Activated naive CD8-positive, alpha-beta T cell treated with anti-CD3 and anti-CD28 coated beads for 36 hours (primary cell): ENCODE data around the gene C5orf58. TPM values are rescaled to one million over a fixed set of nuclear protein-coding genes. Genes with fewer than 3 reads are reported as not detected.
"Not testable (repeated sequence)": the region's sequence is repeated elsewhere in the genome, so short reads cannot be mapped to it uniquely, and the experiment has no call there.

Experiments
- DNase-seq: peaks from one replicate; pipeline ENCODE4 v3.0.0; 2021
- H3K27ac Mint-ChIP-seq: one replicate; pipeline ENCODE4 v1.8.0; 2022; ENCODE audit warnings: mild to moderate bottlenecking, moderate library complexity, mixed read lengths
- H3K27me3 Mint-ChIP-seq: one replicate; pipeline ENCODE4 v1.8.0; 2022; ENCODE audit warnings: mild to moderate bottlenecking, mixed read lengths
- H3K36me3 Mint-ChIP-seq: one replicate; pipeline ENCODE4 v1.8.0; 2021; ENCODE audit warnings: mild to moderate bottlenecking, mixed read lengths
- H3K4me1 Mint-ChIP-seq: one replicate; pipeline ENCODE4 v1.8.0; 2021; ENCODE audit warnings: mixed read lengths
- H3K4me3 Mint-ChIP-seq: one replicate; pipeline ENCODE4 v1.8.0; 2022; ENCODE audit warnings: mild to moderate bottlenecking, moderate library complexity, mixed read lengths
- H3K9me3 Mint-ChIP-seq: one replicate; pipeline ENCODE4 v1.8.0; 2022; ENCODE audit warnings: mixed read lengths
- total RNA-seq, 2 experiments: library from RNA; stranded (reverse); gene quantifications; one replicate each; pipeline ENCODE4 v1.2.3, GENCODE V29; 2021

C5orf58 gene
- total RNA-seq, 2 experiments from 2014 or later = not detected

DNA sequence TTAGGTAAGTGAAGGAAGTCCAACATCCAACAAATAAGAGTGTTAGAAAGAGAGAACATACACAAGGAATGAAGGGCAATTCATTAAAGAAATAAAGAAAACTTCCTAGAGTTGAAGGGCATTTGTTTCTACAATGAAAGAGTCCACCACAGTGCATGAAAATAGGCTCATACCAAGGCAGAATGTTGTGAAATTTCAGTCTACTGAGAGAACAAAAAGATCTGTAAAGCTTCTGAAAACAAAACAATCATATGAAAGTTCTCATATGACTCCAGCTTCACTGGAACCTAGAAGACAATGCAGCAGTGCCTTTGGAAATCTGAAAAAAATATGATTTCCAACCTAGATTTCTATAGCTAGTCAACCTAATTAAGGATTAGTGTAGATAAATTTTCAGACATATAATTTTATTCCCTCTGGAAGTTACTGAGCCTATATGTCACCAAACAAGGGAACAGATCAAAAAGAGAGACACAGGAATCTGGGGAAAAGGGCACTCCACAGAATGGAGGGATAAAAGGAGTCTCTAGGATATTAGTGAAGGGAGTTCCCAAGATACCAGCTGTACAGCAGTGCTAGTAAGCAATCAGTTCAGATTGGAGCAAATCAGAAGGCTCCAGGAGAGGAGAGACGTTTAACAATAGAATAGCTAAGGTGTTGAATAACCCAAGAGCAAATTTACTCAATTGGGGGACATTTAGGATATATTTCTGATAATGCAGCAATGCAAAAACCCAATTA, 5.8 kb downstream of the C5orf58 start:
- no peak overlapping the region for H3K4me3 Mint-ChIP-seq
- H3K36me3 Mint-ChIP-seq = peaks cover 3% of the 10 kb centered on the region

DNA sequence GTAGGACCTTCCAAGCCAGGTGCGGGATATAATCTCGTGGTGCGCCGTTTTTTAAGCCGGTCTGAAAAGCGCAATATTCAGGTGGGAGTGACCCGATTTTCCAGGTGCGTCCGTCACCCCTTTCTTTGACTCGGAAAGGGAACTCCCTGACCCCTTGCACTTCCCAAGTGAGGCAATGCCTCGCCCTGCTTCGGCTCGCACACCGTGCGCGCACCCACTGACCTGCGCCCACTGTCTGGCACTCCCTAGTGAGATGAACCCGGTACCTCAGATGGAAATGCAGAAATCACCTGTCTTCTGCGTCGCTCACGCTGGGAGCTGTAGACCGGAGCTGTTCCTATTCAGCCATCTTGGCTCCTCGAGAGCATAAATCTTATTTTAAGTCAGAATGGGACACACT, 12.7 kb downstream of the C5orf58 start:
- not testable (repeated sequence) for H3K27ac Mint-ChIP-seq, H3K27me3 Mint-ChIP-seq, DNase-seq, H3K4me3 Mint-ChIP-seq
- Mint-ChIP-seq H3K4me1 (peaks cover 21% of the 10 kb centered on the region), H3K9me3 (peaks cover 11% of the 10 kb centered on the region), H3K36me3 (peaks cover 55% of the 10 kb centered on the region)

More for the DNA sequence above, 5.8 kb downstream of the C5orf58 start:
- DNase-seq = no peak
- Mint-ChIP-seq H3K9me3 (no peaks in the 10 kb centered on the region), H3K4me1 (peaks cover 10% of the 10 kb centered on the region), H3K27ac (no peak overlapping the region), H3K27me3 (no peaks in the 10 kb centered on the region)

DNA sequence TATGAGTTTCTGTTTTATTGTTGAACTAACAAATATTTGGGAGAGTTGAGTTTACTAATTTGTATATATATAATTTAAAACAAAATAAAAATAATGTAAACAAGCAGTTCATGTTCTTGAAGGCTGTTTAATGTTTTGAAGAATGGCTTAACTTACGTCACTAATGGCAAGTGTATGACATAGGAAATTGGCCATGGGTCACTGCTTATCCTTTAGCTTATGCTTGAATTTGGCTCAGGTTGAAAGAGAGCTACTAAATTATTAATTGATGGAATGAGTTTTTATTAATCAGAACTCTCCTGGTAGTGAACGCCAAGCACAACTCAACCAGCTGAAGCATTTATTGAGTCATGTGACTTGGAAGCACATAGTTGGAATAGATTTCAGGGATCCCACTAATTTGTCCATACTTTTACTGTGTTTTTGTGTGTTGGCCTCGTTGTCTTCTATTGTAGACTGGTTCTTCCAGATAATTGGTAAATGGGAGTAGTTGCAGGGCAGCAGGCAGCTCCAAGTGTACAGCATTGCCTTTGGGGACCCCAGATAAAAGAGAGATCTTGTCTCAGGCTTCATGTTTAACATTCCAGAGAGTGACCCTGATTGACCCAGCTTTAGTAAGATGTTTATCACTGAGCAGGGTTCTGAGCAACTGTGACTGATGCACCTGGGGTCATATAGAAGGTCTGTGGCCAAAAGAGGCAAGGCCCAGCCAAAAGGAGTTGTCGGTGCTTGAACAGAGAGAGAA, 13.5 kb downstream of the C5orf58 start:
- H3K9me3 Mint-ChIP-seq = peaks cover 11% of the 10 kb centered on the region
- H3K4me3 Mint-ChIP-seq = no peak overlapping the region
- no peak for DNase-seq
- peaks cover 63% of the 10 kb centered on the region for H3K36me3 Mint-ChIP-seq
- H3K4me1 Mint-ChIP-seq = peaks cover 24% of the 10 kb centered on the region
- H3K27me3 Mint-ChIP-seq = no peaks in the 10 kb centered on the region
- H3K27ac Mint-ChIP-seq = no peak overlapping the region

DNA sequence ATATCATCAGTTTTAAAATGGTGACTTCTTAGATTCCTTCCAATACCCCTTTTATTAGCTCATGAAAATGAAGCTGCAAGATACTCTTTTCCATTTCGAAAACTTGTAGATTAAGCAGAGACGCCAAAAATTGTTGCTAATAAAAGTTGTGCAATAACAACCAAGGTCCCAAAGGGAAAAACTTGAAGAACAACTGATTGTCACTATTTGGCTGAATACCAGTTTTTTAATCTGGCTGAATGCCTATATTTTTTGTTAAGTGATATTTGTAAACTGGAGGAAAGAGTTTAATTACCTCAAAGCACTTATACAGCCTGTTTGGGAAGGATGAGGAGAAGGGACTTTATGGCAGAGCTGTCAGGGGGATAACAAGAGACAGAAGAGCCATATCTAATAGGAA, 14.6 kb downstream of the C5orf58 start:
- DNase-seq = no peak
- Mint-ChIP-seq H3K4me3 (no peak overlapping the region), H3K36me3 (peaks cover 73% of the 10 kb centered on the region), H3K27ac (peak overlapping the region; percentile 51), H3K9me3 (peaks cover 11% of the 10 kb centered on the region), H3K27me3 (no peaks in the 10 kb centered on the region), H3K4me1 (peaks cover 34% of the 10 kb centered on the region)

DNA sequence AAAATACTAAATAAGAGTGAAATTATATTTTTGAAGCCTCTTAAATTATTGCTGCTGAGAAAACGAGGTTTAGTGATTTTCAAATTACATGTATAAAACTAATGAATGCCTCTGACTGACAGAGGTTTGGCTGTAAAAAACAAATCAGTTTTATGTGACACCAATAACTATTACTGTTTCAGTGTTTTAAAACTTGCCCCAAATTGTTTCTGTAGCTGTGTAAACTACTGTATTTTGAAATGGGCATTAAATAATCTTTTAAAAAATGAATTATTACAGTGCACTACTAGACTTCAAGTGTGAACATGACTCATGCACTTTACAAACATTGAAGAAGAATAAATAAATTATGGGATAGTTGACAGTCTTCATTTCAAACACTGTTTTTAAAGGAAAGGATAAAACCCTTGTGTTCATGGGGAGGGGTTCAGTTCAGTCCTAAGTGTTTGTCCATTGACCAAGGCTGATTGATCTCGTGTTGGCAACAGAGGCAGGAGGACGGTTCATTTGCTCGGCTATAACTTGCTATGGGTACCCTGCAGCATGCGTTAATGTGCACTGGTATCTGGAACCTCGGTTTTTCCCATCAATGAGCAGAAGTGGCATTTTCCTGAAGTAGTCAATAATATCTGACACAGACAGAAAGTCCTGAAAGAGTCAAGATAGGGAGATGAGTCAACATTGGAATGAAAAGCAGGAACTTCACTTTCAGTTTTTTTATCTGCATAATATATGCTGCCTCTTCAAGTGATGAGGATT, 15.6 kb downstream of the C5orf58 start:
- Mint-ChIP-seq H3K9me3 (peaks cover 11% of the 10 kb centered on the region), H3K36me3 (peaks cover 82% of the 10 kb centered on the region), H3K27ac (no peak overlapping the region), H3K4me3 (no peak overlapping the region), H3K4me1 (peaks cover 39% of the 10 kb centered on the region), H3K27me3 (no peaks in the 10 kb centered on the region)
- no peak for DNase-seq

DNA sequence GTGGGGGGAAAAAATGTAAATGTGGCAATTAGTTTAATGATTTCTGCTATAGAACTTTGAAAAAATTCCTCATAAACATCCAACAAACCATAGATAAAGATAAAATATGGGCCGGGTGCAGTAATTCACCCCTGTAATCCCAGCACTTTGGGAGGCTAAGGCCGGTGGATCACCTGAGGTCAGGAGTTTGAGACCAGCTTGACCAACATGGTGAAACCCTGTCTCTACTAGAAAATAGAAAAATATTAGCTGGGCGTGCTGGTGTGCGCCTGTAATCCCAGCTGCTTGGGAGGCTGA, 16.1 kb downstream of the C5orf58 start:
- Mint-ChIP-seq H3K4me1 (peaks cover 44% of the 10 kb centered on the region), H3K36me3 (peaks cover 86% of the 10 kb centered on the region), H3K9me3 (peaks cover 11% of the 10 kb centered on the region)
- not testable (repeated sequence) for DNase-seq, H3K27ac Mint-ChIP-seq, H3K27me3 Mint-ChIP-seq, H3K4me3 Mint-ChIP-seq

DNA sequence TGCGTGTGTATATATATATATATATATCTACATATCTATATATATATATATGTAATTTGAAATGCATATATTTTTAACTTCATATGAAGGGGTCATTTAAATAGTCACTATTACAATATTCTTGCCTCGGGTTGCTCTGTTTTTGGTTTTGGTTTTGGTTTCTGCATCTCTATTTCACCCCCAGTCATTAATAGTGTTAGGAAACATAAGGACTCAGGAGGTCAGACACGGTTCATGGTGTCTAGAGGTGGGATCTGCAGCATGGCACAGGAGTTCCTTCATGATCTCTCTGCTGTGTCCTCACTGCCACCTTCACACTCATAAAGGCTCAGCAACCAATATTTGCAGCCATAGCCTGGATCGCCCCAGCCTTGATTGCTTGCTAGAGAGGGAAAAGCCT, 16.6 kb downstream of the C5orf58 start:
- H3K36me3 Mint-ChIP-seq = peaks cover 88% of the 10 kb centered on the region
- peaks cover 49% of the 10 kb centered on the region for H3K4me1 Mint-ChIP-seq
- no peak for DNase-seq
- no peaks in the 10 kb centered on the region for H3K27me3 Mint-ChIP-seq
- peak overlapping the region; percentile 67 for H3K27ac Mint-ChIP-seq
- peaks cover 11% of the 10 kb centered on the region for H3K9me3 Mint-ChIP-seq
- no peak overlapping the region for H3K4me3 Mint-ChIP-seq

DNA sequence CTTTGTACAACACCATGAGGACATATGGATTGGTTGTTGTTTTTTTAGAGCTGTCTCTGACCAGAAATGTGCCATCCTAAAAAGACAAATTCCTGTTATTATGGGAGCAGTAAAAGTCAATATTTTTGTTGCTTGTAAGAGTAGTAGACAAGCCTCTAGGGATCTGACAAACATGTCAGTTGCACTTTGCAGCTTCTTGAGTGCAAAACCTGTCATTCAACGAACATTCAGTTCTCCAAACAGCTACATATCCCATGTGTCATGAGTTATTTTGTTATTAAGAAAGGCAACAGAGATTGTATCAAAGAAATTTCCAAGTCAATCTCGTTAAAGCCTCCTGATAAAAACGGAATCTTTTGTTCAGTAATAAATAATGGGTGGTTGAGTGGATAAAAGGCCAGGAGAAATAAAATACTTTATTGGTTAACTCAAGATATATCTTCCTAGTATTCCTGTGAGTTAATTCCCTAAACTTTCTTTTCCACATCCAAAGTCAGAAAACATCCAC, 18.1 kb downstream of the C5orf58 start:
- Mint-ChIP-seq H3K4me1 (peaks cover 63% of the 10 kb centered on the region), H3K36me3 (peaks cover 84% of the 10 kb centered on the region), H3K27ac (peak overlapping the region; percentile 62), H3K9me3 (peaks cover 6% of the 10 kb centered on the region), H3K4me3 (no peak overlapping the region), H3K27me3 (no peaks in the 10 kb centered on the region)
- DNase-seq = no peak

DNA sequence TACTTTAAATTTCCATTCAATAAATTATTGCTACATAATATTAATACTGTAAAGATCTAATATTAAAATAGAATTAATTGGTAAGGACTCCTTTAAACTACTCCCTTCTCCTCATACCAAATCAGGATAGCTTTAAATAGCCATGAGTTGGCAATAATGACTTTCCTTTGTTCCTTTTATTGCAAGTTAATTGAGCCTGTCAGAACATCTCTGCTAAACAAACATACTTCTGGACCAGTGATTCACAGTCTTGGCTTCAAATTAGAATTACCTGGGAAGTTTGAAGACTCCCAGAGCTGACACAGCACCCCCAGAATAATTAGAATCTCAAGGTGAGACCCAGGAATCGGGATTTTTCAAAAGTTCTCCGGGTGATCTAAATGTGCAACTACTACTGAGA, 18.7 kb downstream of the C5orf58 start:
- peaks cover 2% of the 10 kb centered on the region for H3K9me3 Mint-ChIP-seq
- H3K4me3 Mint-ChIP-seq = no peak overlapping the region
- peaks cover 68% of the 10 kb centered on the region for H3K4me1 Mint-ChIP-seq
- no peaks in the 10 kb centered on the region for H3K27me3 Mint-ChIP-seq
- DNase-seq = no peak
- peak overlapping the region; percentile 62 for H3K27ac Mint-ChIP-seq
- H3K36me3 Mint-ChIP-seq = peaks cover 85% of the 10 kb centered on the region

DNA sequence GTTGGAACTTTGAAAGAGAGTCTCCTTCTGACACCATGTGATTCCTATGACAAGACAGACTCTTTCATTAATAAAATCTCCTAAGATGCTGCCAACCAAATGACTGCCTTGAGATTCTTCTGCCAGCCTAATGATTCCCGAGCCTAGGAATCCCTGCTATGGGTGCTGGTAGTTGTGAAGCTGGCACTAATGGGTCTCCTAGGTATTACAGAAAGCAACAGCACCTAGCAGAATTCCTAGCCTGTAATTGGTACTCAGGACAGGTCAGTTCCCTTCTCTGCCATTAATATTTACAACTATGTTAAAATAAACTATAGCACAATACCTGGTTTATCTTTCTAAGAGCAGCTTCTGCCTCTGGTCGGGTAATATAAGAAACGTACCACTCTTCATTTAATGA, 19.3 kb downstream of the C5orf58 start:
- Mint-ChIP-seq H3K36me3 (peaks cover 83% of the 10 kb centered on the region), H3K4me3 (no peak overlapping the region), H3K27ac (peak overlapping the region; percentile 26), H3K9me3 (no peaks in the 10 kb centered on the region), H3K27me3 (no peaks in the 10 kb centered on the region), H3K4me1 (peaks cover 71% of the 10 kb centered on the region)
- DNase-seq = no peak

DNA sequence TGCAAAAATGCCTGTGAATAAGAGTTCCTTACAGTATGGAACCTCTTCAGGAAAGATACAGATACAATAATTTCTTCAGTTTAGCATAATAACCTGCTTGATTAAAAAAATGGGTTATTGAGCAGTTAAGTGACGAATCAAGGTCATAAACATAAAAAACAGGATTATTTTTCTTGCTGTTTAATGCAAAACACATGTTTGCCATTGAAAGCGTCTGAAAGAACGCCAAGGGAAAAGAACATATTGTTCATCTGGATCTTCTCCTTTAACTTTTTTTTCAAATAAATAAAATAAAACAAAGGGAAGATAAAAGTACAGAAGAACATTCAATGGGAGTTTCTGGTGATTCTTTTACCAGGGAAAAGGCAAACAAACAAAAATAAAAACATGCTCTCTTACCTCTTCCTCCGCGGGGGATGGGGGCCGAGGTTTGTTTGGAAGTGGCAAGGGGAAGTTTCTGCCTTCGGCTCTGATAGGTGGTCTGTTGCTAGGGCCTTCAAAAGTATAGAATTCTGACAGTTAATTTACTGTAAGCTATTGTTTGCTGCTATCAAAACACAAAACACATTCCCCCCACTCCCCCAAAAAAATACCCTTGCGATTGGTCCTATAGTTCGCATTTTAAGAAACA, 20.1 kb downstream of the C5orf58 start:
- Mint-ChIP-seq H3K9me3 (no peaks in the 10 kb centered on the region), H3K36me3 (peaks cover 83% of the 10 kb centered on the region), H3K4me1 (peaks cover 78% of the 10 kb centered on the region), H3K4me3 (no peak overlapping the region), H3K27ac (peak overlapping the region; percentile 77), H3K27me3 (no peaks in the 10 kb centered on the region)
- DNase-seq = no peak

DNA sequence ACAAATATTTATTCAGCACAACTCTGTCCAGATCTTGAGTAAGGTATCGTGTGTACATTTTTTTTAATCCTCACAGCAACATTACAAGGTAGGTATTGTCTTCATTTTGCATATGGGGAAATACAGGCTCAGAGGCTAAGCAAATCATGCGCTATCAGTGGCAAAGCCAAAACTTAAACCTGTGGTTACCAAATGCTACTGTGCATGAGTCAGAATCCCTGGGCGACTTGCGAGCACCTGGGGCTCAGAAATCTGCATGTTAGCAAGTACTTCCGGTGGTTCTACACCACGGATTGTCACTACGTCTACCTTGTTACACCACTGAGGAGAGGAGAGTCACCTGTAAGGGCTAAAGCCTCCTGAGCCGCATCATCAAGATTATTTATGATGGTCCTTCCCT, 21.3 kb downstream of the C5orf58 start:
- H3K27ac Mint-ChIP-seq = peak overlapping the region; percentile 77
- peaks cover 81% of the 10 kb centered on the region for H3K4me1 Mint-ChIP-seq
- H3K4me3 Mint-ChIP-seq = peak overlapping the region; percentile 44
- no peaks in the 10 kb centered on the region for H3K27me3 Mint-ChIP-seq
- peaks cover 80% of the 10 kb centered on the region for H3K36me3 Mint-ChIP-seq
- H3K9me3 Mint-ChIP-seq = no peaks in the 10 kb centered on the region
- peak; percentile 74 for DNase-seq

DNA sequence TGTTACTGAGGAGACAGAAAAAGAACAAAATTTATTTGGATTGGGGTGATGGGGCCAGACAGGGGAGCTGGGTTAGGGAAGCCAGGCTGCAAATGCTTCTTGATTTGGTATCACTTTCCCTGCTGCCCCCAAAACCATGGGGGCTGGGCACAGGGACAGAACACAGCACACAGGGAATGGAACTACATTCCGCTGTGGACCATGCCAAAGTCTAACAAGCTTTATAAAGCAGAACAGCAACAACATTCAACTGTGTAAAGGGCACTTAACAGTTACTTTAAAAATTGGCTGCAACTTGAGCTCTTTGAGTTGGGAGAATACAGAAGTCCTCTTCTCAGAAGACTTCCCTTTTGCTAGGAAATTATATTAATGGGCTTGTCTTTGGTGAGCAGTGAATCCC, 23.8 kb downstream of the C5orf58 start:
- Mint-ChIP-seq H3K27me3 (no peaks in the 10 kb centered on the region), H3K36me3 (peaks cover 83% of the 10 kb centered on the region), H3K27ac (peak overlapping the region; percentile 59), H3K9me3 (no peaks in the 10 kb centered on the region), H3K4me3 (no peak overlapping the region), H3K4me1 (peaks cover 86% of the 10 kb centered on the region)
- DNase-seq = no peak

DNA sequence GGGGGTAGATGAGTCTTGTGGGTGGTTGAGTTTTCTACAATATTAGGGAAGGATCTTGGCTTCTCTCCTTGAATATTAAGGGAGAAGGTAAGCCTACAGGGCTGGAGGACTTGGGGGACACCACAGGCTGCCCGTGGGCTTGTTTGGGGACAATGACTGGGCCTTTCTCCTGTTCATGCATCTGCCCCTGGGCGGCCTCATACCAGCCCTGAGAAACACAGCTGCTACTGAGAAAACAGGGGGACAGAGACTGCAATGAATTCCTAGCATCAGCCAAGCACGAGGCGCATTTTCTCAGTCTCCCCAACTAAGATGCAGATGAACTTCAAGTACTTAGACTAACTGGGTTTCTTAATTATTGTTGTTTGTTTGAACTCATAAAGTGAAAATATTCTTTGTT, 24.6 kb downstream of the C5orf58 start:
- Mint-ChIP-seq H3K36me3 (peaks cover 83% of the 10 kb centered on the region), H3K4me1 (peaks cover 86% of the 10 kb centered on the region), H3K27ac (peak overlapping the region; percentile 59), H3K27me3 (no peaks in the 10 kb centered on the region), H3K4me3 (no peak overlapping the region), H3K9me3 (no peaks in the 10 kb centered on the region)
- DNase-seq = no peak
